ENCODE data around the gene ARAP2.

Gene ARAP2

DNA sequence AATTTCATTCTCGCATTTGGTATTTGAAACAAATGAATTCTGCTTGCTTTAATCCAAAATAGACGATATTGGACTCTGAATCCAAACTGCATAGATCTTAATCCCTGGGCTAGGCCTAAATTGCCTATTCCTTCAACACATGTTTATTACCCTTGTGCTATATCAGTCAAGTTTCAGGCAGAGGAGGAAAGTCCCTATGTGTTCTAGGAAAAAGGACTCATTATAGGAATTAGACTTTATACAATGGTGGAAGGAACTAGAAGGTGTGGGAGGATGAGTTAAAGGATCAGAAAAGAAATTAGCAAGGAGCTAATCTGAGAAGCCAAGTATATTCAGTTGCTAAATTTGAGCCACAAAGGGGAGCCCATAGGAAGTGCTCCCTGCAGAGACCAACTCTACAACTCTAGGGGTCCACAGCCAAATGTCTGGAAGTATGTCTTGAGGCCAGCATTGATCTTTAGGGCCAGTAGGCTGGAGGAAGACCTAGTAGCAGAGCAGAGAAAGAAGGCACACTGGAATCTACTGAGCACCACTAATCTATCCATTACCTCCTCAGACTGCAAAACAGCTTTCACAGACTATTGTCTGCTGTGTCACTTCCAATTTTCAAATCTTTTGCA, 20.0 kb upstream of the ARAP2 start:
- Histone ChIP-seq H3K36me3 (ENCODE audit: control insufficient read depth in 2 of 2, insufficient read depth in 1 of 2, low read length in 2 of 2) (no peaks in the 10 kb centered on the region), H3K4me3 (ENCODE audit: low read depth, low read length) (no peak overlapping the region), H3K4me1 (ENCODE audit: control insufficient read depth, insufficient read depth, low read length) (no peaks in the 10 kb centered on the region), H3K27ac (ENCODE audit: extremely low read depth, low read depth, low read length) (no peak overlapping the region), H3K9me3 (ENCODE audit: control insufficient read depth, insufficient read depth, low read depth, low read length) (no peaks in the 10 kb centered on the region)
- POLR2A ChIA-PET = no interaction called here
- TF ChIP-seq, protein P1, sequence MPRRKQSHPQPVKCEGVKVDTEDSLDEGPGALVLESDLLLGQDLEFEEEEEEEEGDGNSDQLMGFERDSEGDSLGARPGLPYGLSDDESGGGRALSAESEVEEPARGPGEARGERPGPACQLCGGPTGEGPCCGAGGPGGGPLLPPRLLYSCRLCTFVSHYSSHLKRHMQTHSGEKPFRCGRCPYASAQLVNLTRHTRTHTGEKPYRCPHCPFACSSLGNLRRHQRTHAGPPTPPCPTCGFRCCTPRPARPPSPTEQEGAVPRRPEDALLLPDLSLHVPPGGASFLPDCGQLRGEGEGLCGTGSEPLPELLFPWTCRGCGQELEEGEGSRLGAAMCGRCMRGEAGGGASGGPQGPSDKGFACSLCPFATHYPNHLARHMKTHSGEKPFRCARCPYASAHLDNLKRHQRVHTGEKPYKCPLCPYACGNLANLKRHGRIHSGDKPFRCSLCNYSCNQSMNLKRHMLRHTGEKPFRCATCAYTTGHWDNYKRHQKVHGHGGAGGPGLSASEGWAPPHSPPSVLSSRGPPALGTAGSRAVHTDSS (tag by site-specific recombination; IDR thresholded peaks at IDR 0.05) = no peak
- TF ChIP-seq ZBTB21 (tag by site-specific recombination; IDR thresholded peaks at IDR 0.05) (no peak), ZNF16 (tag by site-specific recombination; IDR thresholded peaks at IDR 0.05; ENCODE audit: low read depth) (no peak), ZNF121 (tag by site-specific recombination; IDR thresholded peaks at IDR 0.05) (no peak), ZNF585B (tag by site-specific recombination; IDR thresholded peaks at IDR 0.05) (no peak), ZNF707 (tag by site-specific recombination; IDR thresholded peaks at IDR 0.05) (no peak), GLI4 (tag by site-specific recombination; IDR thresholded peaks at IDR 0.05) (no peak), ZNF223 (tag by site-specific recombination; IDR thresholded peaks at IDR 0.05) (no peak), ZNF548 (tag by site-specific recombination; IDR thresholded peaks at IDR 0.05) (no peak)
- TF ChIP-seq, protein P2, sequence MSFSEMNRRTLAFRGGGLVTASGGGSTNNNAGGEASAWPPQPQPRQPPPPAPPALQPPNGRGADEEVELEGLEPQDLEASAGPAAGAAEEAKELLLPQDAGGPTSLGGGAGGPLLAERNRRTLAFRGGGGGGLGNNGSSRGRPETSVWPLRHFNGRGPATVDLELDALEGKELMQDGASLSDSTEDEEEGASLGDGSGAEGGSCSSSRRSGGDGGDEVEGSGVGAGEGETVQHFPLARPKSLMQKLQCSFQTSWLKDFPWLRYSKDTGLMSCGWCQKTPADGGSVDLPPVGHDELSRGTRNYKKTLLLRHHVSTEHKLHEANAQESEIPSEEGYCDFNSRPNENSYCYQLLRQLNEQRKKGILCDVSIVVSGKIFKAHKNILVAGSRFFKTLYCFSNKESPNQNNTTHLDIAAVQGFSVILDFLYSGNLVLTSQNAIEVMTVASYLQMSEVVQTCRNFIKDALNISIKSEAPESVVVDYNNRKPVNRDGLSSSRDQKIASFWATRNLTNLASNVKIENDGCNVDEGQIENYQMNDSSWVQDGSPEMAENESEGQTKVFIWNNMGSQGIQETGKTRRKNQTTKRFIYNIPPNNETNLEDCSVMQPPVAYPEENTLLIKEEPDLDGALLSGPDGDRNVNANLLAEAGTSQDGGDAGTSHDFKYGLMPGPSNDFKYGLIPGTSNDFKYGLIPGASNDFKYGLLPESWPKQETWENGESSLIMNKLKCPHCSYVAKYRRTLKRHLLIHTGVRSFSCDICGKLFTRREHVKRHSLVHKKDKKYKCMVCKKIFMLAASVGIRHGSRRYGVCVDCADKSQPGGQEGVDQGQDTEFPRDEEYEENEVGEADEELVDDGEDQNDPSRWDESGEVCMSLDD (tag by site-specific recombination; IDR thresholded peaks at IDR 0.05) = no peak
- TF ChIP-seq, protein P3, sequence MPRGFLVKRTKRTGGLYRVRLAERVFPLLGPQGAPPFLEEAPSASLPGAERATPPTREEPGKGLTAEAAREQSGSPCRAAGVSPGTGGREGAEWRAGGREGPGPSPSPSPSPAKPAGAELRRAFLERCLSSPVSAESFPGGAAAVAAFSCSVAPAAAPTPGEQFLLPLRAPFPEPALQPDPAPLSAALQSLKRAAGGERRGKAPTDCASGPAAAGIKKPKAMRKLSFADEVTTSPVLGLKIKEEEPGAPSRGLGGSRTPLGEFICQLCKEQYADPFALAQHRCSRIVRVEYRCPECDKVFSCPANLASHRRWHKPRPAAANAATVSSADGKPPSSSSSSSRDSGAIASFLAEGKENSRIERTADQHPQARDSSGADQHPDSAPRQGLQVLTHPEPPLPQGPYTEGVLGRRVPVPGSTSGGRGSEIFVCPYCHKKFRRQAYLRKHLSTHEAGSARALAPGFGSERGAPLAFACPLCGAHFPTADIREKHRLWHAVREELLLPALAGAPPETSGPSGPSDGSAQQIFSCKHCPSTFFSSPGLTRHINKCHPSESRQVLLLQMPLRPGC (tag by site-specific recombination; IDR thresholded peaks at IDR 0.05) = no peak
- CTCF ChIA-PET = no interaction called here

DNA sequence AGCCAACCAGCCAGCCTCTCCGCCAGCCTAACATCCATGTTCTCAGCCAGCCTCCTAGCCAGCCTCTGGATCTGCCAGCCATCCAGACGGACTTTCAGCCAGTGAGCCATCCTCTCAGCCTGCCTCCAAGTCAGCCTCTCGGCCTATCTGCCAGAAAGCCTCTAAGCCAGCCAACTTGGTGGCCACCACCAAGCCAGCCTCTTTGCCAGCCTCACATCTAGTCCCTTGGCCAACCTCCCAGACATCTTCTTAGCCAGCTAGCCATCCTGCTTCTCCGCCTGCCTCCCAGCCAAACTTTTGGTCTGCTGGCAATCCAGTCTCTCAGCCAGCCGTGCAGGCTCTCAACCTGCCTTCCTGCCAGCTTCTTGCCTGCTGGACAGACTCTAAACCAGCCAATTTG, 16.4 kb upstream of the ARAP2 start:
- CTCF ChIA-PET = no interaction called here
- POLR2A ChIA-PET = no interaction called here
- Histone ChIP-seq H3K4me3 (ENCODE audit: low read depth, low read length) (no peak overlapping the region), H3K36me3 (ENCODE audit: control insufficient read depth in 2 of 2, insufficient read depth in 1 of 2, low read length in 2 of 2) (no peaks in the 10 kb centered on the region), H3K27ac (ENCODE audit: extremely low read depth, low read depth, low read length) (no peak overlapping the region), H3K9me3 (ENCODE audit: control insufficient read depth, insufficient read depth, low read depth, low read length) (no peaks in the 10 kb centered on the region), H3K4me1 (ENCODE audit: control insufficient read depth, insufficient read depth, low read length) (no peaks in the 10 kb centered on the region)
- TF ChIP-seq ZNF274 (IDR thresholded peaks at IDR 0.05; ENCODE audit: low read length) (no peak), ZNF274 (tag by site-specific recombination; IDR thresholded peaks at IDR 0.05; ENCODE audit: borderline replicate concordance) (no peak), ZNF654 (tag by site-specific recombination; IDR thresholded peaks at IDR 0.05; ENCODE audit: low read depth) (no peak), GLIS2 (tag by site-specific recombination; IDR thresholded peaks at IDR 0.05) (no peak)
- TF ChIP-seq, protein P4, sequence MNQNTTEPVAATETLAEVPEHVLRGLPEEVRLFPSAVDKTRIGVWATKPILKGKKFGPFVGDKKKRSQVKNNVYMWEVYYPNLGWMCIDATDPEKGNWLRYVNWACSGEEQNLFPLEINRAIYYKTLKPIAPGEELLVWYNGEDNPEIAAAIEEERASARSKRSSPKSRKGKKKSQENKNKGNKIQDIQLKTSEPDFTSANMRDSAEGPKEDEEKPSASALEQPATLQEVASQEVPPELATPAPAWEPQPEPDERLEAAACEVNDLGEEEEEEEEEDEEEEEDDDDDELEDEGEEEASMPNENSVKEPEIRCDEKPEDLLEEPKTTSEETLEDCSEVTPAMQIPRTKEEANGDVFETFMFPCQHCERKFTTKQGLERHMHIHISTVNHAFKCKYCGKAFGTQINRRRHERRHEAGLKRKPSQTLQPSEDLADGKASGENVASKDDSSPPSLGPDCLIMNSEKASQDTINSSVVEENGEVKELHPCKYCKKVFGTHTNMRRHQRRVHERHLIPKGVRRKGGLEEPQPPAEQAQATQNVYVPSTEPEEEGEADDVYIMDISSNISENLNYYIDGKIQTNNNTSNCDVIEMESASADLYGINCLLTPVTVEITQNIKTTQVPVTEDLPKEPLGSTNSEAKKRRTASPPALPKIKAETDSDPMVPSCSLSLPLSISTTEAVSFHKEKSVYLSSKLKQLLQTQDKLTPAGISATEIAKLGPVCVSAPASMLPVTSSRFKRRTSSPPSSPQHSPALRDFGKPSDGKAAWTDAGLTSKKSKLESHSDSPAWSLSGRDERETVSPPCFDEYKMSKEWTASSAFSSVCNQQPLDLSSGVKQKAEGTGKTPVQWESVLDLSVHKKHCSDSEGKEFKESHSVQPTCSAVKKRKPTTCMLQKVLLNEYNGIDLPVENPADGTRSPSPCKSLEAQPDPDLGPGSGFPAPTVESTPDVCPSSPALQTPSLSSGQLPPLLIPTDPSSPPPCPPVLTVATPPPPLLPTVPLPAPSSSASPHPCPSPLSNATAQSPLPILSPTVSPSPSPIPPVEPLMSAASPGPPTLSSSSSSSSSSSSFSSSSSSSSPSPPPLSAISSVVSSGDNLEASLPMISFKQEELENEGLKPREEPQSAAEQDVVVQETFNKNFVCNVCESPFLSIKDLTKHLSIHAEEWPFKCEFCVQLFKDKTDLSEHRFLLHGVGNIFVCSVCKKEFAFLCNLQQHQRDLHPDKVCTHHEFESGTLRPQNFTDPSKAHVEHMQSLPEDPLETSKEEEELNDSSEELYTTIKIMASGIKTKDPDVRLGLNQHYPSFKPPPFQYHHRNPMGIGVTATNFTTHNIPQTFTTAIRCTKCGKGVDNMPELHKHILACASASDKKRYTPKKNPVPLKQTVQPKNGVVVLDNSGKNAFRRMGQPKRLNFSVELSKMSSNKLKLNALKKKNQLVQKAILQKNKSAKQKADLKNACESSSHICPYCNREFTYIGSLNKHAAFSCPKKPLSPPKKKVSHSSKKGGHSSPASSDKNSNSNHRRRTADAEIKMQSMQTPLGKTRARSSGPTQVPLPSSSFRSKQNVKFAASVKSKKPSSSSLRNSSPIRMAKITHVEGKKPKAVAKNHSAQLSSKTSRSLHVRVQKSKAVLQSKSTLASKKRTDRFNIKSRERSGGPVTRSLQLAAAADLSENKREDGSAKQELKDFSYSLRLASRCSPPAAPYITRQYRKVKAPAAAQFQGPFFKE (tag by site-specific recombination; IDR thresholded peaks at IDR 0.05; ENCODE audit: borderline replicate concordance) = no peak

Measured in HEK293 (cell line).